Nephron (organoid): ENCODE data around the gene BCAP29.

Experiments
- H3K27ac Mint-ChIP-seq, 3 experiments: 2 replicates each; pipeline ENCODE4 v1.8.0; 2020; ENCODE audit warnings: mixed read lengths in 3 of 3, mild to moderate bottlenecking in 2 of 3, moderate library complexity in 1 of 3
- H3K27me3 Mint-ChIP-seq: 2 replicates; pipeline ENCODE4 v1.8.0; 2021; ENCODE audit warnings: low read depth, mild to moderate bottlenecking, moderate library complexity, mixed read lengths
- H3K36me3 Mint-ChIP-seq: 2 replicates; pipeline ENCODE4 v1.8.0; 2020; ENCODE audit warnings: low read depth, mixed read lengths
- H3K4me1 Mint-ChIP-seq: 2 replicates; pipeline ENCODE4 v1.8.0; 2020; ENCODE audit warnings: mixed read lengths
- H3K4me3 Mint-ChIP-seq, 3 experiments: 2 replicates each; pipeline ENCODE4 v1.8.0; 2020; ENCODE audit warnings: mild to moderate bottlenecking in 3 of 3, mixed read lengths in 3 of 3, moderate library complexity in 2 of 3
- H3K9me3 Mint-ChIP-seq: 2 replicates; pipeline ENCODE4 v1.8.0; 2020; ENCODE audit warnings: mixed read lengths
- TF ChIP-seq, protein P1 (sequence below), 3 experiments: fragments of 200-600 bp; sonication (generic); IDR thresholded peaks; one replicate each; pipeline ENCODE4 v1.5.0; 2021; ENCODE audit warnings: antibody characterized with exemption in 3 of 3; ENCODE audit not compliant: unreplicated experiment in 3 of 3

Gene BCAP29

GRCh38 chr7:107666790-107667189, 86.7 kb downstream of the BCAP29 start:
- H3K27ac Mint-ChIP-seq, result no peak overlapping the region
- no peaks in the 10 kb centered on the region for H3K4me1 Mint-ChIP-seq
- TF ChIP-seq, protein P1, sequence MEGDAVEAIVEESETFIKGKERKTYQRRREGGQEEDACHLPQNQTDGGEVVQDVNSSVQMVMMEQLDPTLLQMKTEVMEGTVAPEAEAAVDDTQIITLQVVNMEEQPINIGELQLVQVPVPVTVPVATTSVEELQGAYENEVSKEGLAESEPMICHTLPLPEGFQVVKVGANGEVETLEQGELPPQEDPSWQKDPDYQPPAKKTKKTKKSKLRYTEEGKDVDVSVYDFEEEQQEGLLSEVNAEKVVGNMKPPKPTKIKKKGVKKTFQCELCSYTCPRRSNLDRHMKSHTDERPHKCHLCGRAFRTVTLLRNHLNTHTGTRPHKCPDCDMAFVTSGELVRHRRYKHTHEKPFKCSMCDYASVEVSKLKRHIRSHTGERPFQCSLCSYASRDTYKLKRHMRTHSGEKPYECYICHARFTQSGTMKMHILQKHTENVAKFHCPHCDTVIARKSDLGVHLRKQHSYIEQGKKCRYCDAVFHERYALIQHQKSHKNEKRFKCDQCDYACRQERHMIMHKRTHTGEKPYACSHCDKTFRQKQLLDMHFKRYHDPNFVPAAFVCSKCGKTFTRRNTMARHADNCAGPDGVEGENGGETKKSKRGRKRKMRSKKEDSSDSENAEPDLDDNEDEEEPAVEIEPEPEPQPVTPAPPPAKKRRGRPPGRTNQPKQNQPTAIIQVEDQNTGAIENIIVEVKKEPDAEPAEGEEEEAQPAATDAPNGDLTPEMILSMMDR (IDR thresholded peaks at IDR 0.05; ENCODE audit: unreplicated experiment in 3 of 3), result no peak
- no peak overlapping the region for H3K4me3 Mint-ChIP-seq
- H3K9me3 Mint-ChIP-seq, result no peaks in the 10 kb centered on the region
- H3K27me3 Mint-ChIP-seq, result peaks cover 52% of the 10 kb centered on the region
- H3K36me3 Mint-ChIP-seq, result no peaks in the 10 kb centered on the region

DNA sequence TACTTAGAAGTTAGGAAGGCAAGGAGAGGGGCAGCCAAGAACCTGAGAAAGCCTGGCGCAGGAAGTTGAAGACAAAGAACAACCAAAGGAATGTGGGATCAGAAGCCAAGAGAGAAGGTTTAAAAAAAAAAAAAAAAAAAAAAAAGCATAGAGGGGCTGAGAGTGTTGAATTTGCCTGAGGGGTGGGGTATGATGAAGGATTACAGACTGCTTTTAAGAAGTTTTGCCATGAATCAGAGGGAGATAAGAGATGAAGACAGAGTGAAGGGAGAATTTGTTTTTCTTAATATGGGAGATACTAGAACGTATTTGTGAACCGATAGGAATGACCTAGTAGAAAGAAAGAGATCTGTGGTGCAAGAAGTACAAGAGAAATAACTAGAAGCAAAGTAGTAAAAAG, 87.3 kb downstream of the BCAP29 start:
- Mint-ChIP-seq H3K27ac (no peak overlapping the region), H3K4me1 (no peaks in the 10 kb centered on the region), H3K27me3 (peaks cover 46% of the 10 kb centered on the region), H3K9me3 (no peaks in the 10 kb centered on the region), H3K4me3 (no peak overlapping the region), H3K36me3 (no peaks in the 10 kb centered on the region)
- TF ChIP-seq, protein P1 (IDR thresholded peaks at IDR 0.05; ENCODE audit: unreplicated experiment in 3 of 3), result no peak

GRCh38 chr7:107668296-107668695, 88.2 kb downstream of the BCAP29 start:
- Mint-ChIP-seq H3K9me3 (no peaks in the 10 kb centered on the region), H3K27ac (no peak overlapping the region), H3K4me1 (no peaks in the 10 kb centered on the region), H3K4me3 (no peak overlapping the region), H3K36me3 (no peaks in the 10 kb centered on the region), H3K27me3 (peaks cover 37% of the 10 kb centered on the region)
- TF ChIP-seq, protein P1 (IDR thresholded peaks at IDR 0.05; ENCODE audit: unreplicated experiment in 3 of 3), result no peak
